Measurements from ENCODE around the gene SYNE1.
"Not testable (repeated sequence)": the region's sequence is repeated elsewhere in the genome, so short reads cannot be mapped to it uniquely, and the experiment has no call there.

SYNE1 gene, protein sequence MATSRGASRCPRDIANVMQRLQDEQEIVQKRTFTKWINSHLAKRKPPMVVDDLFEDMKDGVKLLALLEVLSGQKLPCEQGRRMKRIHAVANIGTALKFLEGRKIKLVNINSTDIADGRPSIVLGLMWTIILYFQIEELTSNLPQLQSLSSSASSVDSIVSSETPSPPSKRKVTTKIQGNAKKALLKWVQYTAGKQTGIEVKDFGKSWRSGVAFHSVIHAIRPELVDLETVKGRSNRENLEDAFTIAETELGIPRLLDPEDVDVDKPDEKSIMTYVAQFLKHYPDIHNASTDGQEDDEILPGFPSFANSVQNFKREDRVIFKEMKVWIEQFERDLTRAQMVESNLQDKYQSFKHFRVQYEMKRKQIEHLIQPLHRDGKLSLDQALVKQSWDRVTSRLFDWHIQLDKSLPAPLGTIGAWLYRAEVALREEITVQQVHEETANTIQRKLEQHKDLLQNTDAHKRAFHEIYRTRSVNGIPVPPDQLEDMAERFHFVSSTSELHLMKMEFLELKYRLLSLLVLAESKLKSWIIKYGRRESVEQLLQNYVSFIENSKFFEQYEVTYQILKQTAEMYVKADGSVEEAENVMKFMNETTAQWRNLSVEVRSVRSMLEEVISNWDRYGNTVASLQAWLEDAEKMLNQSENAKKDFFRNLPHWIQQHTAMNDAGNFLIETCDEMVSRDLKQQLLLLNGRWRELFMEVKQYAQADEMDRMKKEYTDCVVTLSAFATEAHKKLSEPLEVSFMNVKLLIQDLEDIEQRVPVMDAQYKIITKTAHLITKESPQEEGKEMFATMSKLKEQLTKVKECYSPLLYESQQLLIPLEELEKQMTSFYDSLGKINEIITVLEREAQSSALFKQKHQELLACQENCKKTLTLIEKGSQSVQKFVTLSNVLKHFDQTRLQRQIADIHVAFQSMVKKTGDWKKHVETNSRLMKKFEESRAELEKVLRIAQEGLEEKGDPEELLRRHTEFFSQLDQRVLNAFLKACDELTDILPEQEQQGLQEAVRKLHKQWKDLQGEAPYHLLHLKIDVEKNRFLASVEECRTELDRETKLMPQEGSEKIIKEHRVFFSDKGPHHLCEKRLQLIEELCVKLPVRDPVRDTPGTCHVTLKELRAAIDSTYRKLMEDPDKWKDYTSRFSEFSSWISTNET (N-terminal part only)

GRCh38 chr6:152637296-152638047, at the start of gene SYNE1:
SYNE1 (minus strand) TSS chr6:152637362; CDS start chr6:152628331, 9,031 bp downstream.
- DNase-seq: no peak

- no peak for DNase-seq
Measured at GRCh38 chr6:152685819-152686218, 48.7 kb upstream of the SYNE1 start.

DNA sequence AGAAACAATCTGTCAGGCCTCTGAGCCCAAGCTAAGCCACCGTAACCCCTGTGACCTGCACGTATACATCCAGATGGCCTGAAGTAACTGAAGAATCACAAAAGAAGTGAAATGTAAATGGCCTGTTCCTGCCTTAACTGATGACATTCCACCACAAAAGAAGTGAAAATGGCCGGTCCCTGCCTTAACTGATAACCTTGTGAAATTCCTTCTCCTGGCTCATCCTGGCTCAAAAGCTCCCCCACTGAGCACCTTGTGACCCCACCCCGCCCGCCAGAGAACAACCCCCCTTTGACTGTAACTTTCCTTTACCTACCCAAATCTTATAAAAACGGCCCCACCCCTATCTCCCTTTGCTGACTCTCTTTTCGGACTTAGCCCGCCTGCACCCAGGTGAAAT, 45.8 kb upstream of the SYNE1 start:
- DNase-seq: not testable (repeated sequence)

GRCh38 chr6:152682141-152682540, 45.0 kb upstream of the SYNE1 start:
- no peak for DNase-seq

GRCh38 chr6:152680879-152681517, 43.8 kb upstream of the SYNE1 start:
- DNase-seq: no peak

DNA sequence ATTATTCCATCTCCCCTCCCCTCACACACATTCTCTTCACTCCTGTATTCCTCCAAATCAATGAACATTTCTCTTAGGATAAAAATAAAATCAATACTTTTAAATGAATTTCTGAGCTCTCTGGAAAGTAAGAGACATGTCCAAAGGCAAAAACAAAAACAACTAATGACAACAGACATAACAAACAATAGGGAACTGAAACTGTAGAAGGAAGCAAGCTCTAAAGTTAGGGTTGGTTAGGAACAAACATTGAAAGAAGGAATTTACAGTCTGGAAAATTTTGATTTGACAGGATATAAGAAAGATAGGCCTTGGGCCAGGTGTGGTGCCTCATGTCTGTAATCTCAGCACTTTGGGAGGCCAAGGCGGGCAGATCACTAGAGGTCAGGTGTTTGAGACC, 43.0 kb upstream of the SYNE1 start:
- DNase-seq: no peak

- DNase-seq: peak; percentile 16
Measured at GRCh38 chr6:152673236-152673635, 36.1 kb upstream of the SYNE1 start.

GRCh38 chr6:152671171-152671570, 34.0 kb upstream of the SYNE1 start:
- DNase-seq: peak; percentile 43

DNA sequence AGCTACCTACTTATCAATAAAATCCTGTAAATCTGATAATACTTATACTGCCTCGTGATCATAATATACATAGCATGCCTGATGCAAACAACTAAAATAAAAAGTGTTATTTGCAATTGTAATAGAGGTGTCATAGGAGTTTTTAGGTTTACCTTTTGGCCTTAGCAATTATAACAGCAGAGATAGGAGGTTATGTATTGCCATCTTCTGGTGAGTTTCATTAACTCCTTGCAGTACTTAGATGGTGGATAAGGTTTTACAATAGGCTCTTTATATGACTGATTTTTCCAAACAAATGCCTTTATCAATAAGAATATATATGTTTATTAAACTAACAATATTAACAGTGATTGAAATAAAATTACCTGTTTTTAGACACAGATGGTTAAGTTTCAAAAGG, 32.7 kb upstream of the SYNE1 start:
- DNase-seq: peak; percentile 41

- DNase-seq: no peak
Measured at GRCh38 chr6:152661776-152662175, 24.6 kb upstream of the SYNE1 start.

DNA sequence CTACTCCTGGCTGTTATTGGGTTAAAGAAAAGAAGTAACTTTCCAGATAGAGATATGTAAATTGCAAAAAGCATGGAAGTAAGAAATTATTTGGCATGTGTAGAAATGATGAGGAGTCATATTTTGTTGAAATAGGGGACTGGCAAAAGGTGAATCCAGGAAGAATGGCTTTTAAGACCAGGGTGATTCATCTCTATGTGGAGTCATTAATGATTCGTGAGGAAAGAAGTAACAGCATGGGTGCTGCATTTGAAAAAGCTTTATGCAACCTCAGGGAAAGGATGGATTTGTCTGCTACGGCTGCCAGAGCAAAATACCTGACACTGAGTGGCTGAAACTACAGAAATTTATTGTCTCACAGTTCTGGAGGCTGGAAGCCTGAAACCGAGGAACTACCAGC, 14.8 kb upstream of the SYNE1 start:
- peak; percentile 36 for DNase-seq

GRCh38 chr6:152648105-152648504, 10.9 kb upstream of the SYNE1 start:
- peak; percentile 8 for DNase-seq

GRCh38 chr6:152646732-152647131, 9.6 kb upstream of the SYNE1 start:
- DNase-seq: not testable (repeated sequence)

DNA sequence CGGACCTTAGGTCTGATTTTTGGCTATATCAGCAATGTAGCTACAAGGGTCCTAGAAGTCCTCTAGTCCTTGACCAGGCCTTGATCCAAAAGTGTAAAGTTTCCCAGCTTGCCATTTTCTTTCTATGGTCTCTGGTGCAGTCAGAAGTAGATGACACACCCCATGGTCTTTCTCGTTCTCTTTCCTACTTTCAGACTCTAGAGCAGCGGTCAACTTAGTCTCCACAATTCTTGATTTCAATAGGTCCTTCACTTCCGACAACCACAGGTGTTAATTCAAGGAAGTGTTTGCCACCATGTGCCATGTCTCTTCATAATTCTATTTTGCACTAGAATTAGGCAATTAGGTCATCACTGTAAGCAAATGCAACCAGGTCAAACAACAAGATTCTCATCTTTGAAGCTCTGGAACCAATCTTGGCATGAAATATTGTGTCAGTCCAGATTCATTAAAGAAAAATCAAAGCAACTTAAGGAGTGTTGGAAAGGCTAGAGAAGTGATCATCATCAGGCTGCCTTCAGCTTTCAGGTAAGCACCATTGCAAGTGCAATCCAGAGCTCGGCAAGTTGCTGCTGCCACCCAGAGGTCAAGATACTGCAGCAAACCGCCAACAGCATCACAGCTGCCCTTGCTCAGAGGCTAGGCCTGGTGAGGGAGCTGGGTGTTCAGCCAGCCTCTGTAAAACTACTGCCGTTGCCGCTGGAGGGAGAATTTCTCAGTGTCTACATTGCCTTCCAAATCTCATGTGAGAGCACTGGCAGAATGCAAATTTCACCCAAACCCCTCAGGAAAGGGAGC, 5.6 kb upstream of the SYNE1 start:
- DNase-seq: peak; percentile 67

DNA sequence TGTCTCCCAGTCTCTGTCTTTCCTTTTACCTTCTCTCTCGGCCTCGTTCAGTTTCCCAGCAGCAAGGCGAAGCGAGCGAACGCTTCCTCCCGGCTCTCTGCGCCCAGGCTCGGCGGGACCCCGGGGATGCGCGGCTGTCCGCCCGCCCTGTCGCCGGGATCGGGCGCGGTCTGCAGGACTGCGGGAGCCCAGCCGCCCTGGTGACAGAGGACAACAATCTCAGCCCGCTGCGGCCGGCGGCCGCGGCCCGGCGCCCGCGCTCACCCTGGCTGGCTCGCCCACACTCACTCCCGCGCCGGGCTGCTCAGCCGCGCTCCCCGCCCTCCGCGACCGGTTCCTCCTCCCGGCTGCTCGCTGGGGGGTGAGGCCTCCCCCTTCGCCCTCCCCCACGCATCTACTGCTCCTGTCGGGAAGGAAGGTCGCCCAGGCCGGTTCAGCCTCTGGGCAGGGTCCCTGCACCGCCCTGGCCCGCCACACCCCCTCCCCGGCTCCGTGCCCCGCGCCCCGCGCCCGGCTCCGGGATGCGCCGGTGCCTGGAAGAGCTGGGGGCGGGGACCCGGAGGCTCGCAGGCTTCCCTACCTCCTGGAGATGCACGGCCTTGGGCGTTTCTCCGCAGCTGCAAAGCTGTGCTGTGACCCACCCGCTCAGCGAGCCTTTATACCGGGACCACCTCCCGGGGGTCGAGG, 410 bp downstream of the SYNE1 start:
- DNase-seq: peak; percentile 19

- peak; percentile 36 for DNase-seq
Measured at GRCh38 chr6:152636021-152636608, 1.0 kb downstream of the SYNE1 start.

DNA sequence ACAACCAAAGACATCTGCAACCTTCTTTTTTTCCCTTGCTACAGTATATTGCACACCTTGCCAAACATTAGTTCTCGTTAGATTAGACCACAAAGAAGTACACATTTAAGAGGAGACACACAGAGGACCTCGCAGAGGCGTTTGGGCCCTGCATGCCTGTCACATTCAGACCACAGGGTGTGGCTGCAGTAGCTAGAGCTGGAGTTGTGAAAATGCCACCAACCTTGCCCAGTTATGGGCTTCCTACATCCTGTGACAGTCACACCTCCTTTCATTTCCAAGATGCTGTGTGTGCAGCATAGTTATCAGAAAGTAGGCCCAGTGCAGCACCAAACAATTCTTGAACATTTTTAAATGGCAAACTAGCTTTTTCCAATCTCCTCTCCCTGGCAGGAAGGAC, 2.4 kb downstream of the SYNE1 start:
- no peak for DNase-seq

DNA sequence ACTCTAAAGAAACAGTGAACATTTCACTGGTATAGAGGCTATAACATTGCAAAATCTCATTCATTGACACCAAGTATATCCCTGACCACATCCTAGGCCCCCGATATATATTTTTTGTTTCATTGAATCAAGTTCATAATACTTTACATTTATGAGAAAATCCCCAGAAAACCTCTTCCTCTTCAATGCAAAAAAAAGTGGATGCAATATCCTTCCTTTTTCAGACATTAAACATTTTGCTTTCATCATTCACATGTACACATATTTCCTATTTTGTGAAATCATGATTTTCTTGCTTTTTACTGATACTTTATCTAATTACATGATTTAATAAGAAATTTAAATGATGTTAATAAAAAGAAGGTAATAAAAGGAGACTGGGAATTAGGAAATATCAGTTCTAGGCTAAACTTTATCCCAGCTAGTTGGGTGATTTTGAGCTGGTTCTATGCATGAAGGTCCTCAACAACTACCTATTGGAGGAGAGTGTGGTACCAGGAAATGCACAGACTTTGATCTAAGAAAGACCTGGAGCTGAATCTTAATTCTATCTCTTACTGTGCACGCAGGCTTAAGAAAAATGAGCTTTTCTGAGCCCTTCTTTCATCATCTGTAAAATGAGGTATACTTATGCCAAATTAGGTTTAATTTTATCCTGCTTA, 4.9 kb downstream of the SYNE1 start:
- DNase-seq: no peak

DNA sequence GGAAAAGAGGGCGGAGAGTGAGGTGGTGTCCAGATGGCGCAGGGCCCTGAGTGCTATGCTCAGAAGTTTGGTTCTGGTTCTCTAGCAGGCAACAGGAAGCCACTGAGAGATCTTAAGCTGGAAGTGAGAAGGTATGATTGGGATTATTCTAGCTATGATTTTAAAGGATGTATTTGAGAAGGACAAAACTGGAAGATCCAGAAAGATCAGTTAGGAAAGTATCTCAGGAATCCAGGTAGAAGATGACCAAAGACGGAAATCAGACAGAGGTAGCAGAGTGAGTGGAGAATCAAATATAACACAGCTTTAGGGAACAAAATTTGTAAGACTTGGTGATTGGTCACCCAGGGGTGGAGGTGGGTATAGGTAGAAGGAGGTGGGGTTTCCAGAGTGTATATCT, 5.8 kb downstream of the SYNE1 start:
- no peak for DNase-seq

- DNase-seq: no peak
Measured at GRCh38 chr6:152630832-152631231, 6.3 kb downstream of the SYNE1 start.

All from fibroblast of upper back skin (primary cell).